Breast epithelium (tissue), 3 donors: ENCODE results near the gene DNM3.

Experiments used
- POLR2A ChIP-seq: fragments of 450-650 bp; IDR thresholded peaks from one replicate; pipeline ENCODE4 v1.6.1; 2016; ENCODE audit warnings: antibody characterized with exemption, mild to moderate bottlenecking, moderate library complexity
- TF ChIP-seq, protein P1 (sequence below), 3 donors: fragments of 450-650 bp; IDR thresholded peaks; one replicate each; pipeline ENCODE4 v1.5.1; 2016 to 2017; ENCODE audit warnings: antibody characterized with exemption in 3 of 3, mild to moderate bottlenecking in 3 of 3, moderate library complexity in 3 of 3

DNA sequence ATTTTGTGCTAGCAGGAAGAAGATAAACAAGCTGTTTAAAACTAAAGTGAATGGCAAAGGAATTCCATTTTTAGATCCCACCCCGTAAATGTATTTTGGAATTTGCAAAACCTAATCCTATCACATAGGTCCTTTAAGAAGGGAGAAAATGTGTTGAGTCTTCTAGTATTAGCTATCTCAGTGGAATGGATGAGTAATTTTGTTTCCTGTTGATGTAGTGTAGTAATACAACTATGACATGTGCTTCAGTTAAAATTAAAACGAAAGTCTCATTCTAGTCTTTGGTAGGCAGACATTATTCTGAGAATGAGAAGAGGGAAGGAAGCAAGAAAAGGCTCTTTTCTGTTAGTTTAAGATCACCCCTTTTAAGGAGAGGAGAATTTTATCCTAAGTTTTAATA is 313.3 kb downstream of the DNM3 start:
- TF ChIP-seq, protein P1, sequence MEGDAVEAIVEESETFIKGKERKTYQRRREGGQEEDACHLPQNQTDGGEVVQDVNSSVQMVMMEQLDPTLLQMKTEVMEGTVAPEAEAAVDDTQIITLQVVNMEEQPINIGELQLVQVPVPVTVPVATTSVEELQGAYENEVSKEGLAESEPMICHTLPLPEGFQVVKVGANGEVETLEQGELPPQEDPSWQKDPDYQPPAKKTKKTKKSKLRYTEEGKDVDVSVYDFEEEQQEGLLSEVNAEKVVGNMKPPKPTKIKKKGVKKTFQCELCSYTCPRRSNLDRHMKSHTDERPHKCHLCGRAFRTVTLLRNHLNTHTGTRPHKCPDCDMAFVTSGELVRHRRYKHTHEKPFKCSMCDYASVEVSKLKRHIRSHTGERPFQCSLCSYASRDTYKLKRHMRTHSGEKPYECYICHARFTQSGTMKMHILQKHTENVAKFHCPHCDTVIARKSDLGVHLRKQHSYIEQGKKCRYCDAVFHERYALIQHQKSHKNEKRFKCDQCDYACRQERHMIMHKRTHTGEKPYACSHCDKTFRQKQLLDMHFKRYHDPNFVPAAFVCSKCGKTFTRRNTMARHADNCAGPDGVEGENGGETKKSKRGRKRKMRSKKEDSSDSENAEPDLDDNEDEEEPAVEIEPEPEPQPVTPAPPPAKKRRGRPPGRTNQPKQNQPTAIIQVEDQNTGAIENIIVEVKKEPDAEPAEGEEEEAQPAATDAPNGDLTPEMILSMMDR (IDR thresholded peaks at IDR 0.05): no peak
- TF ChIP-seq POLR2A: no peak
